HG03521 (cell line): Measurements from ENCODE around the gene PLAU.

Source experiments
- ATAC-seq: cut with Tn5 transposase; IDR thresholded peaks from one replicate; pipeline ENCODE4 v1.9.1; 2021; ENCODE audit warnings: mild to moderate bottlenecking, moderate library complexity; ENCODE audit not compliant: unreplicated experiment

The PLAU gene

DNA sequence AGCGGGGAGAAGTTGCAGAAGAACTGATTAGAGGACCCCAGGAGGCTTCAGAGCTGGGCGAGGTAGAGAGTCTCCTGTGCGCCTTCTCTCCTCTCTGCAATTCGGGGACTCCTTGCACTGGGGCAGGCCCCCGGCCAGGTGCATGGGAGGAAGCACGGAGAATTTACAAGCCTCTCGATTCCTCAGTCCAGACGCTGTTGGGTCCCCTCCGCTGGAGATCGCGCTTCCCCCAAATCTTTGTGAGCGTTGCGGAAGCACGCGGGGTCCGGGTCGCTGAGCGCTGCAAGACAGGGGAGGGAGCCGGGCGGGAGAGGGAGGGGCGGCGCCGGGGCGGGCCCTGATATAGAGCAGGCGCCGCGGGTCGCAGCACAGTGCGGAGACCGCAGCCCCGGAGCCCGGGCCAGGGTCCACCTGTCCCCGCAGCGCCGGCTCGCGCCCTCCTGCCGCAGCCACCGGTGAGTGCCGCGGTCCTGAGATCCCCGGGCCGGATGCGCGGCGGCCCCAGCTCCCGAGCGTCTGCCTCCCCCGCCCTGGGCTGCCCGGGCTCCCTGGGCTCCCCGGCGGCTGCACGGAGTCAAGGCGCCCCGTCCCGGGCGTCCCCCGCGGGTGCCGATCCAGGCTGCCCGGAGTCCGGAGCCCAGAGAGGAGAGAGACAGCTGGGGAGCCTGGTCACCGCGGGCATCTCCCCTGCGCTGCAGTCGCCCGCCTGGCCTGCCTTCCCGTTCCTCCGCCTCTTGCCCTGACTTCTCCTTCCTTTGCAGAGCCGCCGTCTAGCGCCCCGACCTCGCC is at the start of gene PLAU:
PLAU (plus strand) TSS at position 369 of the 789 bp plus-strand sequence. CDS start 424 bp downstream, outside the sequence.
- ATAC-seq = no peak

DNA sequence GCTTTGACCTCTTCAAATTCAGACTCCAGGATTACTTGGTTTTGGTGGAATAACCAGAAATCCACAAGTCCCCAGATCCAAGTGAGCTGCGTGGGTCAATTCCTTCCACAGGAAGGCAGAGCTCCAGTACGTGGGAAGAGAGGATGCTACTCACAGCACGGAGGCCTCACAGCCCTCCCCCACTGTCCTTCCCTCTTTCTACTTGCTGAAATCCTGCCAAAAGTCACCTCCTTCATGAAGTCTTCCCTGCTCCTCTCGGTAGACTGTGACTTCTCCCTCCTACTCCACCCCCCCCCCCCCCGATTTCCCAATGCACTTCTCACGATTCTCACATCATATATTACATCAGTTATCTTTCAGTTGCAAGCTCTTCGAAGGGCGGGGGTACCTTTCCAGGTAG is 48.9 kb upstream of the PLAU start:
- ATAC-seq = no peak

DNA sequence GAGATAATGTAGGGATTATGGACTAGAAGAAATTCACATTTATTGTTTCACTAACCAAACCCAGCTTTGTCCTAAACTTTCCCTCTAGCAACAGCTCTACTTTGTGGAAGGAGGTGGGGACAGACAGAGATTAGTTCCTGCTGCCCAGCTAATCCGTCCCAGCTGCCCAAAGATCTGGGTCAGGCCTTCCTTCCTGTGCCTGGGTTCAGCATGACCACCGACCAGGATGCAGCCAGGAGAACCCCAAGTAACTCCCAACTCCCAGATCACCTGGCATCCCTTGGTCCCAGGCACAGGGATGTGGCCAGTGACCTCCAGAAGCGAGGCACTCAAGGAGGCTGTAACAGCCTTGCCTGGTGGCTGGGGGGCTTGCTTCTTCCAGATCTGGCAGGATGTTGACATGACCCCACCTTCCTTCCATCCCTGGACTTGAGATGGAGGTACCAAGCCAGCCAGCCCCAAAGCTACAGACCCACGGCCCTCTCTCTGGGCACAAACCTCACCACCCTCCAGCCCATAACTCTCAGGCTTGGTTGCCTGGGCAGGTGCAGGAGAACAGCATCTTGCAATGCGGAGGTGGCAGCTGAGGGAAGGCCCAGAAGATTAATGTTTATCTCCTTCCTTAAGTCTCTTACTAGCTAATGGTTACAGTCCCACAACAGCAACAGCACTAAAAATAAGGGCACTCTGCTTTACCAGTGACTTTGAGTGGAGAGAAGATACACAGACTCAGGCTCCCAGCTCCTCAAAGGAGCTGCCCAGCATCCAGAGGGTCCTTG is 47.7 kb upstream of the PLAU start:
- no peak for ATAC-seq

- no peak for ATAC-seq
Observed at GRCh38 chr10:73864229-73864628, 46.7 kb upstream of the PLAU start.

- no peak for ATAC-seq
Observed at GRCh38 chr10:73865107-73865458, 45.8 kb upstream of the PLAU start.

- ATAC-seq = no peak
Observed at GRCh38 chr10:73865459-73866442, 45.2 kb upstream of the PLAU start.

DNA sequence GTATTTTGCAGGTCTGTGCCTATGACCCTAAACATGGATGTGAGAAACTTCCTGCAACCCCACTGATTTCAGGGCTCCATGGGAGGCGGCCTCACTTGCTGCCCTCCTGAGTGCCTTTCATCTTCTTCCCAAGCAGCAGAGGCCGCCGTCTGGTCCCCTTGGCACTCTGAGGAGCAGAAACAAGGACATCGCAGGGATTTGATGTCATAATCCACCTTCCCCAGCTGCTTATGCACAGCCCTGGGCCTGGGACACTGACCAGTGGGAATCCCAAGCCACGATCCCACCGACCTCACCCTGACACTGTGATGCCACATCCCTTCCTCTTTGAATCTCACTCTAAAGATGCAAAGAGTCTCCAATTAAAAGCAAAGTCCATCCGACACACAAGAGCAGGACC is 44.3 kb upstream of the PLAU start:
- no peak for ATAC-seq

DNA sequence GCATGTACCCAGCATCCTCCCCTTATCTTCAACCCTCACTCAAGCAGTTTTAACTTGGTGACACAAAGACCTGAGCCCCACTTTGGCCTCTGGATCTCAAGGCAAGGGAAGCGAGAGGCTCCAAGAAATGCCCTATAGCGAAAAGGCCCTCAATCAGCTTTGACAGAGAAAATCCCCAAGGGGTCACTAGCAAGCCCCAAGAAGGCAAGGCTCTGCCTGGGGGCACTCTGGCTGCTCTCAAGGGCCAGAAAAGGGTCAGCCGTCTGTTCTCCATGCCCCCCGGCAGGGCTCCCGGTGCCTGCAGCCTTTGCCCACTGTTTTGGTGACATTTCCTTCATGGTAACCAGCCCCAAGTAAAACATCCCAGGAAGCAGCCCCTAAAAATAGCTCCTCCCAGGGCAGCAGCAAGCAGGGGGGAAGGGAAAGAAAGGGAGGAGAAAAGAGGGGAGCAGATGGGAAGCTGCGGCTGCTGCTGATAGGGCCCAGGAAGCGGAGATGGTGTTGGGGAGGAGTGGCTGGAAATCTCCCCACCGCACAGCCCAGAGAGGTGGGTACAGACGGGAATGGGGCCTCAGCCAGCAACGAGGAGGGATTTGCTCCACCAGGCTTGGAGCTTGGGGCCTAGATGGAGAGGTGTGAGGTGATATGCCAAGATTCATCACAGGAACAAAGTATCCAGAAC is 43.7 kb upstream of the PLAU start:
- ATAC-seq = no peak

DNA sequence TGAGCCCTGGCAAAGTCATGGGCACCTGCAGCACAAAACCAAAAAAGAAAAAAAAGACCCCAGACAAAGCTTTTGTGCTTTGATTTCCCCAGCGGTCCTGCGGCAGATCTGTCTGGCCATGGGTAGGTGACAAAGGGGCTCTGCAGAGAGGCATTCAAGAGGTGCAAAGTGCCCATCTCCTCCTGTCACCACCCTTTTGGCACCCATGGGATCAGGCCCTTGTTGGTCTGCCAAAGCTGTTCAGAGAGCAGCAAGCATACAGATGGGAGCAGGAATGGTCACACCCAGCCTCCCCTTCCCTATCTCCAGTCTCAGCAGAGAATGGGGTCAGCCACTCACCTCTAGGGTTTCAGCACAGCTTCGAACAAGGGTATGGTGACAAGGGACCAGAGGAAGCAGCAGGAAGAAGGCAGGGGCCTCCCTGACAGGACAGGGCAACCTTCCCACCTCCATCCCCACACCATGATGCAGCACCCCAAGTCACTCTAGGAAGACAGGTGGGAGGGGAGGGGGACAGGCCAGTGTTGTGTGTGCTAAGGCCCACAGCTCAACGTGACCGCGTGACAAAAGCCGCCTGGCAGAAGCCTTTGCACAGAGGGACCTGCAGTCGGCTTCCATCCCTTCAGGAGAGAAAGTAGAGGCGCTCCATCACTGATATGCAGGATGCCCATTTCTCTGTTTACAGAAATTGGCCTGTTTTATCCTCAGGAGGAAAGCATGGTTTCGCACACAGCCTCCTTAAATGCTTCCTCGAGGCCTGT is 42.9 kb upstream of the PLAU start:
- ATAC-seq = no peak

DNA sequence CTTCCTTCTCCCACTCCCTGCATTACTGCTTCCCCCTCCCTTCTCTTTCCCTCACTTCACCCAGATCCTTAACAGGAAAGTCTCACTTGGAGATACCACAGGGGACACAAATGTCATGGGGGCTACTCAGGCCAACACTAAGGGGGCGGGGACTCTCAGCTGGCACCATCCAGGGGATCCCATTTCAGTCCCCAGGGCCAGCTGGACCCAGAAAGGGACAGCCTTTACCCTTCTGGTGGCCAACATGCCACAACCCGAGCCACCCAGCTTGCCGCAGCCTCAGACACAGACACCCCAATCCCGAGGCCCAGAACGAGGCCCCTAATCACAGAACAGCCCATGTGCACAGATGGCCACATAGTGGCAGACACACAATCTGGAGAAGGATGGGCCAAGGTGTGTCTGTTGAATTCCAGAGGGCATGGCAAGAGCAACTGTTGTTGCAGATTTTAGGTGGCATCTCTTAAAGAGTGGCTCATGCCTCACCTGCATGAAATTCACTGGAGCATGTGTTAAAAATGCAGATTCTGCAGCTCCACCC is 42.2 kb upstream of the PLAU start:
- ATAC-seq = no peak

DNA sequence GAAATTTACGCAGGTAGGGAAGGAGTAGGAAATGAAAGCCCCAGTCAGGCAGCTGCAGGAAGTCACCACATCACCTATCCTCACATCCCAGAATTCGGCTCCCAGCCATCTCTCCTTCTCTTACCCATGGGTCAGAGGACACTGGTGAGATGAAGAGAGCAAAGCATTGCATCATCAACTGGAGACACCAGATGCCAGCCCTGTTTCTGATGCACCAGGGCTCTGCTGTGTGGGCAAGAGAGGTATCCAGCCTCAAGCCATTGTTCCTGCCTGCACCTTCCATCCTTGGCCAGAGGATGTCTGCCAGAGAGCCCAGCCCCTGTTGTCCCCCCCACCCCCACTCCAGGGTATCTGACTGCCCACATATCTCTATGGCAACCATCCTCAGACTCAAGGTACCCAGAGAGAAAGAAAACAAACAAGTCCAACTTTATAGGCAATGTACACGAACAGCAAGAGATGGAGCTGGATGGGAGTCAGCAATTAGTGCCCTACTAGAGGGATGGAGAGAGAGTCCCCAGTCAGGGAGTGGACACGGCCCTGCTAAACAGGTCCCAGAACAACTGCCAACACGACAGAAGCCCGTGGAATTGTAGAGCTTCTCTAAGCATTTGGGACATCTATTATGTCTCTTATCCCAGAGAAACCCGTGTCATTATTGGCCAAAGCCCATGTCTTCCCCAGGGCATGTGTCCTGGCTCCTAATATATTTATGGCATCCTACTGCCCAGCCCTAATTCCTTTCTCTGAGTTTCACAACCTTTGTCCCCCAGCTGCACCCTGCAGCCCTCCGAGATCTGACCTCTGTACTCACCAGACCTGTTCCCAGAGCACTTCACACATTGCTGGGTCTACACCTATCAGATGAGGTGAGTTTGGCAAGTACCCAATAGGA is 39.4 kb upstream of the PLAU start:
- no peak for ATAC-seq

DNA sequence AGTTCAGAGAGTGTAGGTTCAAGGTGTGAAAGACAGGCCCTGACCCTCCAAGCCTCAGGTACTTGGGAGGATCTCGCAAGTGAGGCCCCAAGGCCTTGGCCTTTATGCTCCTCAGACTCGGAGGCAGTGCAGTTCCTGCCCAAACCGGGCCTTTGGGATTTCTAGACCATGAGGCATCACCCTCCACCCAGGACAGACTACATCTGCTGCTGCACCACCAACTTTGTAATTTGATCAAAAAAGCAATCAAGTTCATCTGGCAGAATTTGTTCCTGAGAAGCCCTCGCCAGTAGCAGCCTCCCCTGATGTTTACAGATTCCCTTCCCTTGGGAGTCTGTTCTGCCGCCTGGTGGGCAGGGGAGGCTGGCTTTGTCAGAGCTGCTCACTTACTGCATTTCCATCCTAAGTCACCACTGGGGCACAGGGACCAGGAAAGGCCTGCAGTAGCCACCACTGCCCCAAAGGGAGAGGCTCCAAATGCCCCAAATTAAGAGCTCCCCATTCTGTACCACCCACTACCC is 38.7 kb upstream of the PLAU start:
- no peak for ATAC-seq

- ATAC-seq = no peak
Observed at GRCh38 chr10:73873142-73873837, 37.6 kb upstream of the PLAU start.

- no peak for ATAC-seq
Observed at GRCh38 chr10:73873838-73874215, 37.1 kb upstream of the PLAU start.

- ATAC-seq = peak; percentile 84
Observed at GRCh38 chr10:73874267-73875138, 36.4 kb upstream of the PLAU start, which contains the start of gene CAMK2G. CAMK2G (minus strand) TSS chr10:73874555; CDS start chr10:73874461, 94 bp downstream.

GRCh38 chr10:73875139-73875475 is 35.8 kb upstream of the PLAU start:
- peak; percentile 1 for ATAC-seq

GRCh38 chr10:73876157-73876556 is 34.8 kb upstream of the PLAU start:
- ATAC-seq = no peak
